ENCODE results near the gene CTSF.

DNA sequence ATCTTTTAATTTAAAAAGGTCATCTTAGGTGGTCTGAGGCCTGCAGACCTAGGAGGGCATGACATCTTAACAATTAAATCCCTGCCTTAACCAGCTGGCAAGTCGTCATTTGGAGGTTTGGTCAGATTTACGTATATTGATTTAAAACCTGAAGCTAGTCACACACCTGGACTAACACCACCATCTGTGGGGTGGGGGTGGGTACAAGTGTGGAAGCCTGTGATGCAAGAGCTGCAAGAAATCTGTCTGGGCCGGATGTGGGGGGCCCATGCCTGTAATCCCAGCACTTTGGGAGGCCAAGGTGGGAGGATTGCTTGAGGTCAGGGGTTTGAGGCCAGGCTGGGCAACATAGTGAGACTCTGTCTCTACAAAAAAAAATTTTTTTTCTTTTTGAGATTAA, 12.9 kb upstream of the CTSF start:
- TF ChIP-seq, protein P1, sequence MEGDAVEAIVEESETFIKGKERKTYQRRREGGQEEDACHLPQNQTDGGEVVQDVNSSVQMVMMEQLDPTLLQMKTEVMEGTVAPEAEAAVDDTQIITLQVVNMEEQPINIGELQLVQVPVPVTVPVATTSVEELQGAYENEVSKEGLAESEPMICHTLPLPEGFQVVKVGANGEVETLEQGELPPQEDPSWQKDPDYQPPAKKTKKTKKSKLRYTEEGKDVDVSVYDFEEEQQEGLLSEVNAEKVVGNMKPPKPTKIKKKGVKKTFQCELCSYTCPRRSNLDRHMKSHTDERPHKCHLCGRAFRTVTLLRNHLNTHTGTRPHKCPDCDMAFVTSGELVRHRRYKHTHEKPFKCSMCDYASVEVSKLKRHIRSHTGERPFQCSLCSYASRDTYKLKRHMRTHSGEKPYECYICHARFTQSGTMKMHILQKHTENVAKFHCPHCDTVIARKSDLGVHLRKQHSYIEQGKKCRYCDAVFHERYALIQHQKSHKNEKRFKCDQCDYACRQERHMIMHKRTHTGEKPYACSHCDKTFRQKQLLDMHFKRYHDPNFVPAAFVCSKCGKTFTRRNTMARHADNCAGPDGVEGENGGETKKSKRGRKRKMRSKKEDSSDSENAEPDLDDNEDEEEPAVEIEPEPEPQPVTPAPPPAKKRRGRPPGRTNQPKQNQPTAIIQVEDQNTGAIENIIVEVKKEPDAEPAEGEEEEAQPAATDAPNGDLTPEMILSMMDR (conservative IDR thresholded peaks at IDR 0.05 in 1 of 2, IDR thresholded peaks at IDR 0.05 in 1 of 2; ENCODE audit: low read depth in 1 of 2, low read length in 2 of 2): no peak
- no peak for TF ChIP-seq EZH2 (IDR thresholded peaks at IDR 0.05; ENCODE audit: low read length, missing control alignments)

Data from fibroblast of lung (primary cell).